Testis (tissue), 2 donors: Measurements from ENCODE around the gene CD80.

Experiments used
- CTCF ChIP-seq, 3 experiments: fragments of 450-650 bp in 2 of 3; fragments of 200-600 bp in 1 of 3; sonication (generic) in 1 of 3; IDR thresholded peaks; one replicate each; pipeline ENCODE4 v1.5.1; 2016 to 2019; ENCODE audit warnings: antibody characterized with exemption in 3 of 3, mild to moderate bottlenecking in 2 of 3, moderate library complexity in 1 of 3
- POLR2A ChIP-seq: fragments of 450-650 bp; IDR thresholded peaks from one replicate; pipeline ENCODE4 v1.6.1; 2017; ENCODE audit warnings: antibody characterized with exemption, mild to moderate bottlenecking, moderate library complexity

- TF ChIP-seq CTCF (IDR thresholded peaks at IDR 0.05) = no peak
- no peak for TF ChIP-seq POLR2A
Observed at GRCh38 chr3:119569156-119569555, 9.7 kb upstream of the CD80 start.
